ENCODE data around the gene NAPG.
"Not testable (repeated sequence)": the region's sequence is repeated elsewhere in the genome, so short reads cannot be mapped to it uniquely, and the experiment has no call there.

The NAPG gene

DNA sequence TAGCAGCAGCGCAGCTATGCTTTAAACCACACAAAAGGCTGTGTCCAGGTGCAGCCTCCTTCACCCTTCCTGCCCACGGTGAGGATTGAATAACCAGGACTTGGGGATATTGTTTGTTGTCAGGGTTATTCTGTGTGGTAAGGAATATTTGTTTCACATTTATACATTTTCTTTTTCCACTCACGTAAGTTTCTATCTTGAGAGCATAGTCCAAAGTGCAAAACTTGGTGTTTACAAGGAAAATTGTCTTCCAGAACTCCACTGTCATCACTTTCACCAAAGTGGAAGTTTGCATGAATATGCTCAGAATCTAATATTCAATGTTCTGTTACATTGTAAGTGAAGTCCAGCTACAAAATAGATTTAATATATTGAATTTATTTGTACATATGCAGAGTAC, 26.4 kb downstream of the NAPG start:
- no peak for DNase-seq

DNA sequence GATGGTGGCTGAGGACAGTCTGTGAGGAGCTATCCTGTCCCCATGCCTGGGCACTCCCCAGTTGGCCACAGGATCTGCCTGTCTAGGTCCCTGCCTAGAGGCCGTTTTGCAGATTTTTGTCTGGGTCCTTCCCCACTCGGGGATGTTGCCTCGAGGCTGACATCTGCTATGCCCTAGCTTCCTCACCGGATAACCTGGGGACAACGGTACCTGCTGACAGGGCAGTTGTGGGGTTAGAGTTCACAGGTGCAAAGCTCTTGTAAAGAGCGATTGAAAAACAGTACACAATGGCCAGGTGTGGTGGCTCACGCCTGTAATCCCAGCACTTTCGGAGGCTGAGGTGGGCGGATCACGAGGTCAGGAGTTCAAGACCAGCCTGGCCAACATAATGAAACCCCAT, 30.4 kb downstream of the NAPG start:
- DNase-seq: not testable (repeated sequence)

DNA sequence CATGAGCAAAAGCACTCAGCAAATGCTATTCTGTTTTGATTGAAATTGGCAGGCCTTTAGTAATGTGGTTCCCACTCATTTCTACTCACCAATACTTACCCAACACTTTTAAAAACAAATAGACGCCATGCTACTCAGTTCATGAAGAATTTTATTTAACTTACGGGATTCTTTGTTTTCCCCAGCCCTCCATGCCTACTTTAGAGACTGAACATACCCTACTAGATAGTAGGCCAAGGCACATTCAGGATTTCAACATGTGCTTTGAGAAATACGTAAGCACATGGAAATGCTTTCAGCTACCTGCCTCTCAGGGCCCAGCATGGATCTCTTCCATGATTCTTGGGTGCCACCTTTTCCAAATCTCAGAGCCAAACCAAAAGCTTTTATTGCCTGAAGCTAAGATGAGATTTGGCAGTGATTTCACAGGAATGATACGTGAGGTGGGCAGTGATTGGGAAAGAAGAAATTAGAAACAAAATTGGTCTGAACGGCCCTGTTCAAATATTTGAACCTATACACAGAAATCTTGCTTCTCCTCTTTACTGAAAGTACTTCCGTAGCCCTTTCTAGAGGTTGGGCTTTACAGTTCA, 31.4 kb downstream of the NAPG start:
- DNase-seq: no peak

DNA sequence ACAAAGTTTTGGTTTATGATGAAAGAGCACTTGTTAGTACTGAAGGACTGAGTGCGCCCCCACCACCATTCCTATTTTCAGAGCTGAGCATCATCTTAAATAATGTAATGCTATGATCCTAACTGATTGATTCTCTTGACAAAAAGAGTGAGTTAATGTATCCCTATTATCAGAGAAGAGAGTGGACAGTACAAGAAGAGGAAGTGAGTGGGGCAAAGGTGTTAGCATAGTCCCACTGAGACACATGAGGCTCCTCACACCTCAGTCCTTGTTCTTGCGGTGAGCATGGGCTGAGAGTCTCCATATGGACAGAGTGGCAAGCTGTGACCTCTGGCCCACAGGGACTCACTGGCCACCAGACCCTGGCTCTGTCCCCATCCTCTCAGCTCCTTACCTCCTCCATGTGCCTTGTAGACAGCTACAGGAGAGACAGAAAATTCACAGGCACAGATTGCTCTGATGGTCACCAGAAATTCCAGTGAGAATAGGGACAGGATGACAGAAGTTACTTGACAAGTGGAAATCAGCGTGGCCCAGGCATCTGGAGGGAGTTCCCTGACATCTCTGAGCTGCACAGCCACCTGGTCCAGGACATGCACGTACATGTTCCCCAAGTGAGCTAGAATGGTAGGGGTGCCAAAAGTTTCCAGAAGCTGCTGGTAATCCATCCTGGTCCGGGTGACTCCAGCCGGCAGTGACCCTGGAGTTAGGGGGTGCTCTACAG, 32.6 kb downstream of the NAPG start:
- no peak for DNase-seq

DNA sequence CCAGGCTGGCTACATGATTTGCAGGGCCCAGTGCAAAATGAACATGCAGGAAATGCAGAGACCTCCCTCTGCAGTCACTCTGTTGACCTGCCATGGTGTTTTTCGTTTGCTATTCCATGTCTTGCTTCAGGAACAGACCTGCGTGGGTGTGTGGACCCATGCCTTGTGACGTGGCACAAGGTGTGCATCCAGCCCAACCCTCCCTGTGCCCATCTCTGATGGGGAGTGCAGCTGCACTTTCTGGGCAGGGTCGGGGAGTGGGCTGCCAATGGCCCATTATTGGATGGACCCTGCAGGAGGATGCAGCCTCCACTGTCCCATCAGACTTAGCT, 33.1 kb downstream of the NAPG start:
- no peak for DNase-seq

DNA sequence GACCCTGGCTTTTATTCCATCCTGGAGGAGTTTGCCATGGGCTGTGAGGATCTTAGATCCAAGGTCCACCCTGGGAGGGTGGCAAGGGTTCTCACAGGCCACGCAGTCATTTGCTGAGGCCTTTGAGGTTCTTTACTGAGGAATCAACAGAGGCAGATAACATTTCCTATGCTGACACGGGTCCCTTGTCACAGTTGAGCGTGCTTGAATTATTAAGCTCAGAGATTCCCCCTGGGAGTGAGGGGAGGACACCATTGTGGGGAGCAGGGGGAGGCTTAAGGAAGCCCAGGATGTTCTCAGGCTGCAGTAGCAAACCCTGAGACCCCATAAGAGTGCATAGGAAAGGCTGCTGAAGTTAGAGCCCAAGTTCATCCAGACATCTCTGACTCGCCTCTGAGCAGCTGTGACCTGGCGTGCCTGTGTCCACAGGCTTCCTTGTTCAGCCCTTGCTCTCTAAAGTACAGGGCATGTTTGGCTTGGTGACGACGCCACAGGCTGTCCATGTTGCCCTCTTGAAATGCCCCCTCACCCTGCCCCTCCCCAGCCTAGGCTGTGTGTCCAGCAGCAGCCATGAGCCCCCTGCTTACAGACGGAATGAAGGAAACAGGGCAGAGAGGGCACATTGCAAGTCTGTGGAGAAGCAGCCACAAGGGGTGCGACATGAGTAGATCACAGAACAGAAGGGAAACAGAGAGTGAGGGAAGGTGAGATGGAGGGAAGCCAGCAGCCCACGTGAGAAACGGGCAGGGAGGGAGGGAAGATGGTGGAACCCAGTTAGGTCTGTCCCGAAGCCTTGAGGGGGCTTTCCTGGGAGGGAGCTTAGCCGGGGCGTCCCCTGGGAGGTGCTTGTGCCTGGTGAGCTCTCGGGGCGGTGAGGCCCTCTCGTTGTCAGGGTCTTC, 34.0 kb downstream of the NAPG start:
- DNase-seq: no peak

DNA sequence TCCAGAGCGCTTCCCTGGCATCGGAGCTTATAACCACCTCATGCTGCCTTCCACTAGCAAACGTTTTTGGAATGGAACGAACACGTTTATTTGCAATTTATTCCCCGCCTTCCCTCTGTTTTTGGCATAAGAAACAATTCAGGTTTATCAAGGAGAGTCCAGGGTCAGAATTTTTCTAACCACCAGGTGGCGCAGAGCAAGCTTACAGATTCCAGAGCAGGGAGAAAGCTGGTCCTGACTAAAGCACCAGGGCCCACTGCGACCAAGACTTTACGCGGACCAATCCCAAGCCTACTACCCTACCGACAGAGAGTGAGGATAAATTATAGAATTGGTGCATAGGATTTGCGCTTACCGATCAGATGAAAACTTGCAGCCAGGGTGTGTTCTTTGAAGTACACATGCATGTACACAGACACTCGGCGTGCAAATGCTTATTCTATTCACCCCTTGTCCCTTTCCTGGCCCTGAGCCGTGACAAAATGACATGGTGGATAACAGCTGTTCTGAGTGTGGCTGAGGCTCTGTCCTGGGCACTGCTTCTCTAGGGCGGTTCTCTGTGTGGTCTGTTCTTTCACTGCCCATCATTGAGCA, 34.7 kb downstream of the NAPG start:
- DNase-seq: peak; percentile 42

DNA sequence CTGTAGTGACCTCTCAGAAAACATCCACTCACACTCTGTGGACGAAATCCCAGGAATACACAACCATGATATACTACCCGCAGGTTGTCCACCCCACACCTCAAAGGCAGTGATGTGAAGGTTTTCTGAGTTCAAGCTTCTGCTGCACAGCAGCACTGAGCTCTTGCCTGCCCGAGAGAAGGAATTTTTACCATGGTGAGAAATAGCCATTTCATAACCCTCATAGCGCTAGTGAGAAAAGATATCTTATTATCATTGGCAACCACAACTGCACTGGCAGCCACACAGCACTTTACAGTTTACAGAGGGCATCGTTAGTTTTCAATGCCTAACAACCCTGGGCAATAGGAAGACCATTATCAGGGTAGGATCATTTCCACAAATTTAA, 36.9 kb downstream of the NAPG start:
- no peak for DNase-seq

DNA sequence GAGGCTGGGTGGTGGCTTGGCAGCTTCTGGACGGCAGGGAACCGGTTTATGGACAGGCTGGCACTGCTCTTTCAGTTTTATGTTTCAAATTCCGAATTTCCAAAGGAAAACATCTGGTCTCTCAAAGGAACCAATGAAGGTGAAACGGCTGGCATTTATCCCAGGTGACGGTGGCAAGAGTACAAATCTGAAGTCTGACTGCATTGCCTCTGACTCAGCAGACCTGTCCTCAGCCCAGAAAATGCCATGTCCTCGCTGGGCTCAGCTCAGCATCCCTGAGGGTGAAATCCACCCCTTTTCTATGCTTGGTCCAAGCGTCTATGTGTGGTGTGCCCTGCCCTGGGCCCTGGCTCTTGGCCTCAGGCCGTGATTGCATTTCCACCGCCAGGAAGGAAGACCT, 38.1 kb downstream of the NAPG start:
- DNase-seq: no peak

DNA sequence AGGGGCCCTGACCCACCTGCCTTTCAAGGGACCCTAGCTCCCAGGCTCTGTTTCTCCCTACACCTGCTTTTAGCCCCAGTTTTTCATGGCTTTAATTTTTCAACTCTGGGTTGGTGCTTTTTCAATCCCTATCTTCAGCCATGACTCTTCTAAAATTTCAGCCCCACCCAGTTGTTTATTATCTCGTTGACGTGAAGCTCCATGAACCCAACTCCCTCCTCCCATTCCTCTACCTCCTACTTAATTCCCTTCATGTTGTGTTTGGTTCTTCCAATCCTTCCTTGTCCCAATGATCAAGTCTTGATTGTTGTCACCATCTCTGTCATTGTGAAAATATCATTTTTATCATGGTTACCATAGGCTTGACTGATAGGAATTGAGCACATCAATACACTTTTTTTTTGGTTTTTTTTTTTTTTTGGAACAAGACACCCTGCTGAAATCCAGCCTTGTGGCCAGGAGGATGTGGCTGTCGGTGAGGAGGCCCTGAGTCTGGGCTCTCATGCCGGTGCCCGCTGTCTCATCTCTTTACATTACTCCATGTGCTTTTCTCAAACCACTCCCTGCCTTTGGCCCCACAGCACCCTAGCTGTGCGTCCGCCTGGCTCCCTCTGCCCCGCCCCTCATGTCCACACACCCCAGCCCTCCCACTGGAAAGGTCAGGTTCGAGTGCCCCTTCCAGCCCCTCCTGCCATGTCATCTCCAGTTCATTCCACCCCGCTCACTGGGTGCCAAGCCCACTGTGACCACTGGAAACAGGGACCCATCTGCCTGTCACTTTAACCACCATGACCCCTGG, 39.3 kb downstream of the NAPG start:
- no peak for DNase-seq

DNA sequence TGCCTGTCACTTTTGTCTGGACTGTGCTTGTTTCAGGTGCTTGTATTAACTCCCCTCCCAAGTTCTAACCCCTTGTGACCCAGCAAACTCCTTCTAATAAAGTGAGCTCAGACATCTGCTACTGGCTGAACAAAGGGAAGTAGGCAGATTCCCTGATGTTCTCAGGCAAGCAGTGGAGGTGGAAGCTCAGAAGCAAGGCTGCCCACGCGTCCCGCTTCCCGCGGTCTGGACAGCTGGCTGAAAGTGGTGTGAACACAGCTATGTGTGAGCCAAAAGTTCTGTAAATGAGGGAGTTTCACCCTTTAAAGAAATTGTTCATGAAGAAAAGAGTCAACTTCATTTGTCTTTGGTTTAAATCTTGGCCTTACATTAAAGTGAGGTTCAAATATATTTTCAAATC, 40.0 kb downstream of the NAPG start:
- DNase-seq: no peak

DNA sequence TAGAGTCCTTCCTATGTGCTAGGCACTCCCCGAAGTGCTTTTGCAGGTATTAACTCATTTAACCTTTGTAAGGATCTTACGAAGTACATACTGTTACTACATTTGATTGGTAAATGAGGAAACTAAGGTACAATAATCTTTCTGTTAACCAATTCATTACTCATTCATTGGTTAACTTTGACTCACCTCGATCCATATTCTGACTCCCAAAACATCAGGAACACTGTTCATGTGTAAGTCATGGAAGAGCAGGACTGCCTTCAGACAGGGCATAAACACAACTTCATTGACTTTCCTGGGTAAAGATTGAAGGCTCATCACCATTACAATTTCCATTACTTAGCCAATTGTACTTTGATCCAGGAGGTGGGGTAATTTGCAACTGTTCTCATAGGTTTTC, 40.6 kb downstream of the NAPG start:
- DNase-seq: no peak

DNA sequence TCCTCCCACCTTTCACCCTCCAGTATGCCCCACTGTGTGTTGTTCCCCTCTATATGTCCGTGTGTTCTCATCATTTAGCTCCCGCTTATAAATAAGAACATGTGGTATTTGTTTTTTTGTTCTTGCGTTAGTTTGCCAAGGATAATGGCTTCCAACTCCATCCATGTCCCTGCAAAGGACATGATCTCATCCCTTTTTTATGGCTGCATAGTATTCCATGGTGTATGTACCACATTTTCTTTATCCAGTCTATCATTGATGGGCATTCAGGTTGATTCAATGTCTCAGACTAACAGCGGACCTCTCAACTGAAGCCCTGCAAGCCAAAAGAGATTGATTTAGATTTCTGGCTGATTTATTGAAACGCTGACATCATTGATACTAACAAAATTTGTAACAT, 44.1 kb downstream of the NAPG start:
- DNase-seq: not testable (repeated sequence)

DNA sequence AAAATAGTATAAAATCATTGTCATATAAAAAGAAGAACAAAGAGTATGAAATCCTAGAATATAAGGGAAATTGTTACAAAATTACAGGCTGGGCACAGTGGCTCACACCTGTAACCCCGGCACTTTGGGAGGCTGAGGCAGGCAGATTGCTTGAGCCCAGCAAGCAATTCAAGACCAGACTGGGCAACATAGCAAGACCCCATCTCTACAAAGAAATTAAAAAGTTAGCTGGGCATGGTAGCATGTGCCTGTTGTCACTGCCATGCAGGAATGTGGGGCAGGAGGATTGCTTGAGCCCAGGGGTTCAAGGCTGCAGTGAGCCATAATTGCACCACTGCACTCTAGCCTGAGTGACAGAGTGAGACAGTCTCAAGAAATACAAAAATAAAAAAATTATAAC, 44.8 kb downstream of the NAPG start:
- DNase-seq: no peak

DNA sequence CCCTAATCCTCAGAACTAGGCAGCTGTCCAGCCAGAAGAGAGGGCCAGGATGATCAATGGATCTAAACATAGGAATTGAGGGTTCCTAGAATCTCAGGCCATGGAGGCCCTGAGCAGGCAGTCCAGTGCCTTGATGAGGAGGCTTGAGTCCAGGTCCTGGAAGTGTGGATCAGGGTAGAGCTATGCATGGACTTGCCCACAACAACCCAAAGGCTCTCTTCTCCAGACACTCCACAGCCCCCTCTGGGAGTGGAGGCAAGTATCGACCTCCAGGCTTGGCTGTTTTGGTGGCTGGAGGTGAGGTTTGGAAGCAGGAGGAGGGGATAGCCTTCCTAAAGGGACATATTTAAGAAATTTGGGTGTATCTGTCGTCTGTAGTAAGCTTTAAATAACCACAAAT, 45.7 kb downstream of the NAPG start:
- no peak for DNase-seq

DNA sequence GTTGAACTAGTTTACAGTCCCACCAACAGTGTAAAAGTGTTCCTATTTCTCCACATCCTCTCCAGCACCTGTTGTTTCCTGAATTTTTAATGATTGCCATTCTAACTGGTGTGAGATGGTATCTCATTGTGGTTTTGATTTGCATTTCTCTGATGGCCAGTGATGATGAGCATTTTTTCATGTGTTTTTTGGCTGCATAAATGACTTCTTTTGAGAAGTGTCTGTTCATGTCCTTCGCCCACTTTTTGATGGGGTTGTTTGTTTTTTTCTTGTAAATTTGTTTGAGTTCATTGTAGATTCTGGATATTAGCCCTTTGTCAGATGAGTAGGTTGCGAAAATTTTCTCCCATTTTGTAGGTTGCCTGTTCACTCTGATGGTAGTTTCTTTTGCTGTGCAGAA, 47.4 kb downstream of the NAPG start:
- DNase-seq: not testable (repeated sequence)

DNA sequence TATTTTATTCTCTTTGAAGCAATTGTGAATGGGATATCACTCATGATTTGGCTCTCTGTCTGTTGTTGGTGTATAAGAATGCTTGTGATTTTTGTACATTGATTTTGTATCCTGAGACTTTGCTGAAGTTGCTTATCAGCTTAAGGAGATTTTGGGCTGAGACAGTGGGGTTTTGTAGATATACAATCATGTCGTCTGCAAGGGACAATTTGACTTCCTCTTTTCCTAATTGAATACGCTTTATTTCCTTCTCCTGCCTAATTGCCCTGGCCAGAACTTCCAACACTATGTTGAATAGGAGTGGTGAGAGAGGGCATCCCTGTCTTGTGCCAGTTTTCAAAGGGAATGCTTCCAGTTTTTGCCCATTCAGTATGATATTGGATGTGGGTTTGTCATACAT, 48.6 kb downstream of the NAPG start:
- not testable (repeated sequence) for DNase-seq

DNA sequence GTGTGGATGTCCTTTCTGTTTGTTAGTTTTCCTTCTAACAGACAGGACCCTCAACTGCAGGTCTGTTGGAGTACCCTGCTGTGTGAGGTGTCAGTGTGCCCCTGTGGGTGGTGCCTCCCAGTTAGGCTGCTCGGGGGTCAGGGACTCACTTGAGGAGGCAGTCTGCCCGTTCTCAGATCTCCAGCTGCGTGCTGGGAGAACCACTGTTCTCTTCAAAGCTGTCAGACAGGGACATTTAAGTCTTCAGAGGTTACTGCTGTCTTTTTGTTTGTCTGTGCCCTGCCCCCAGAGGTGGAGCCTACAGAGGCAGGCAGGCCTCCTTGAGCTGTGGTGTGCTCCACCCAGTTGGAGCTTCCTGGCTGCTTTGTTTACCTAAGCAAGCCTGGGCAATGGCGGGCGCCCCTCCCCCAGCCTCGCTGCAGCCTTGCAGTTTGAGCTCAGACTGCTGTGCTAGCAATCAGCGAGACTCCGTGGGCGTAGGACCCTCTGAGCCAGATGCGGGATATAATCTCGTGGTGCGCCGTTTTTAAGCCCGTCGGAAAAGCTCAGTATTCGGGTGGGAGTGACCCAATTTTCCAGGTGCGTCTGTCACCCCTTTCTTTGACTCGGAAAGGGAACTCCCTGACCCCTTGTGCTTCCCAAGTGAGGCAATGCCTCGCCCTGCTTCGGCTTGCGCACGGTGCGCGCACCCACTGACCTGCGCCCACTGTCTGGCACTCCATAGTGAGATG, 52.2 kb downstream of the NAPG start:
- not testable (repeated sequence) for DNase-seq

DNA sequence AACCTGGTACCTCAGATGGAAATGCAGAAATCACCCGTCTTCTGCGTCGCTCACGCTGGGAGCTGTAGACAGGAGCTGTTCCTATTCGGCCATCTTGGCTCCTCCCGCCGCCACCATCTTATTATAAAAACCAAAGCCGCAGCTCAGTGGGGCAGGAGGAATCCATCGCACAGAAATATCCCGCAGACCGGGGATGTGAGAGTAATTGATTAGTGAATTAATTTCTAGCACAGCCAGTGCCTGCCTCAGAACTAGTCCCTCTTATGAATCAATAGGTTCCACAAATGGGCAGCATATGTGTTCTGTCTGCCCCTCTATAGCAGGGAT, 52.7 kb downstream of the NAPG start:
- DNase-seq: not testable (repeated sequence)

DNA sequence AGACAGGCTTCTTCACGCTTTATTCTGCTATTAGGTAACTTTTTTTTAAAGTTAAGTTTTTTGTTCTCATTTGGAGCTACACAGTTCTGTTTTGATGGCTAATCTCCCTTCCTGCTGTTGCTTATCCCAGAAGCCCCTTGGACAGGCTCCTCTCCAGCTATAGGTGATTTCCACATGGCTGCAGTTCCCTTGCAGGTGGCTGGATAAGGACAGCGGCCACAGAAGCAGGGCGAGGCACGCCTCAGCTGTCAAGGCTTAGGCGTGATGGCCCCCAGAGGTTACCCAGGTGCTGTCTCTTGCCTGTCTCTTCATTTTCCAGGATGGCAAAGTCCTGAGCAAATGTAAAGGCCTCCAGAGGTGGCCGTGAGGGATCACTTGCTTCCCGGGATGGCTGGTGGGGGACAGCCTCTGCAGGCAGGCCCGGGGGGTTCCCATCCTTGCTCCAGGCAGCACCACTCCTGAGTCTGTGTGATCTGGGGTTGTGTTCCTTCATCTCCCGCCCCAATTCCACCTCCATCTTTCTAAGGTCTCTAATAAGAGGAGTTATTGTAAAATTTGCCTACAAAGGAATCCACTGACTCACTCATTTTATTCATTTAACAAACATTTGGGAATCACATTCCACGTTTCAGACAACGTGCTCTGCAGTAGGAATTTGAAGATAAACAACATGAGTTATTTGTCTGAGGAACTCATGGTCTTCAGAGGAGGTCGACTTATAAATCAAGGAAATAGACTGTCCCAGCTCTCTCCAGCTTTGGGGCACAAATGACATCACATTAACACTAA, 53.4 kb downstream of the NAPG start:
- no peak for DNase-seq

DNA sequence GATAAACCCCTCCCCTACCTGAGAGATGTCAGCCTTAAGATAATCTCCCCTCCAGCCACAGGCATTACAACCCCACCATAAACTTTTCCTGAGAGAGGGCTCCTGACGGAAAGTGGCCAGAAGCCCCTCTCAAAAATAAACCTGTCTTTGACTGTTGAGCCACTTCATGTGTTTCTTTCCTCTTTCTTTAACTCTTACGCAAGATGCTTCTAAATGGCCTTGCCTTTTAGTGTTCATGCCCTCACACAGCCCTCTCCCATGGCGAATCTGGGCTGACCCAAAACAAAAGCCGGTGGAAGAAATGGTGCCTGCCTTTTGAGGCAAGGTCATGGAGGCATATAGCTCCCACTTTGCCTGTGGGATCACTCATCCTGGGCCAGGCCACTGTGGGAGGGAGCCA, 54.4 kb downstream of the NAPG start:
- no peak for DNase-seq

DNA sequence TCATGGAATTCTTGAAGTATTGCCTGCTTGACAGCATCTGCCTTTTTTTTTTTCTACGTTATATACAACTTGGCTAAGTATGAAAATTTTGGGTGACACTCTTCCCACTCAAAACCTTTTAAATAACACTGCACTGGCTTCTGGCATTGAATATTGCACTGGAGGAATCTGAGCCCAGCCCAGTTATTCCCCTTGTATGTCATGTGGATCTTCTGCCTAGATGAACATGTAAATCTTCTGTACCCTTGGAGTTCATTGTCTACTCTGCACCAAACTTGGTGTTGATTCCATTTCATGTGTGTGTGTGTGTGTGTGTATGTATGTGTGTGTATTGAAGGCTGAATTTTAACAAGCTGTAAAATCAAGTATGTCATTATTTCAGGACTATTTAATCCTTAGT, 59.4 kb downstream of the NAPG start:
- no peak for DNase-seq
